ENCODE results near the gene TACC2. TPM values are rescaled to one million over a fixed set of nuclear protein-coding genes. Genes with fewer than 3 reads are reported as not detected.

TACC2 gene
- total and polyA plus RNA-seq, 8 donors: 29.0 to 102 (median 52.9) TPM

- intact Hi-C loops (cut with DNase I; ENCODE audit: low total_unique reads): no loop called here
- DNase-seq: no peak
Observed at GRCh38 chr10:122132331-122132755, 143.4 kb downstream of the TACC2 start.

GRCh38 chr10:122132882-122133565 lies 144.1 kb downstream of the TACC2 start:
- H3K4me3 ChIP-seq: no peak overlapping the region
- H3K27me3 ChIP-seq: no peaks in the 10 kb centered on the region
- peak overlapping the region in 1 of 5 donors; percentile 53 for H3K27ac ChIP-seq
- no peaks in the 10 kb centered on the region for H3K9me3 ChIP-seq
- TF ChIP-seq EP300 (IDR thresholded peaks at IDR 0.05) (no peak), CTCF (IDR thresholded peaks at IDR 0.05) (no peak), POLR2AphosphoS5 (IDR thresholded peaks at IDR 0.05) (no peak), POLR2A (IDR thresholded peaks at IDR 0.05) (no peak)
- no peak for DNase-seq
- intact Hi-C loops (cut with DNase I; ENCODE audit: low total_unique reads): no loop called here
- peaks cover 5 to 42% (median 29%) of the 10 kb centered on the region in 4 donors for H3K4me1 ChIP-seq
- H3K36me3 ChIP-seq: peaks cover 0 to 53% (median 39%) of the 10 kb centered on the region in 4 donors
- WGBS, 5 donors: 63 to 77% (median 71%) methylated on average over 12 of the region's 12 CpGs

More at GRCh38 chr10:122132331-122132755, 143.4 kb downstream of the TACC2 start:
- peak overlapping the region in 1 of 5 donors; percentile 53 for H3K27ac ChIP-seq
- H3K4me3 ChIP-seq: no peak overlapping the region
- no peak for TF ChIP-seq POLR2A (IDR thresholded peaks at IDR 0.05)
- no peak for TF ChIP-seq EP300 (IDR thresholded peaks at IDR 0.05)
- no peak for TF ChIP-seq POLR2AphosphoS5 (IDR thresholded peaks at IDR 0.05)
- TF ChIP-seq CTCF (IDR thresholded peaks at IDR 0.05): no peak
- no peaks in the 10 kb centered on the region for H3K27me3 ChIP-seq
- H3K9me3 ChIP-seq: no peaks in the 10 kb centered on the region
- 54 to 73% (median 67%) methylated on average over 15 of the region's 15 CpGs for WGBS, 5 donors
- H3K36me3 ChIP-seq: peaks cover 0 to 47% (median 34%) of the 10 kb centered on the region in 4 donors
- peaks cover 11 to 49% (median 35%) of the 10 kb centered on the region in 4 donors for H3K4me1 ChIP-seq

- Histone ChIP-seq H3K9me3 (no peaks in the 10 kb centered on the region), H3K27ac (no peak overlapping the region), H3K4me1 (peaks cover 12 to 50% (median 36%) of the 10 kb centered on the region in 4 donors), H3K36me3 (peaks cover 0 to 53% (median 41%) of the 10 kb centered on the region in 4 donors), H3K4me3 (no peak overlapping the region), H3K27me3 (no peaks in the 10 kb centered on the region)
- no peak for DNase-seq
- intact Hi-C loops (cut with DNase I; ENCODE audit: low total_unique reads): no loop called here
- TF ChIP-seq POLR2AphosphoS5 (IDR thresholded peaks at IDR 0.05): no peak
- 80 to 88% (median 81%) methylated on average over 12 to 13 of the region's 13 CpGs for WGBS, 5 donors
Observed at GRCh38 chr10:122135251-122136025, 146.5 kb downstream of the TACC2 start.

- no peak for TF ChIP-seq CTCF (IDR thresholded peaks at IDR 0.05)
- TF ChIP-seq EP300 (IDR thresholded peaks at IDR 0.05): no peak
- no peak for TF ChIP-seq POLR2A (IDR thresholded peaks at IDR 0.05)
- TF ChIP-seq POLR2AphosphoS5 (IDR thresholded peaks at IDR 0.05): no peak
- no peak for DNase-seq
- H3K4me3 ChIP-seq: no peak overlapping the region
- H3K4me1 ChIP-seq: peaks cover 39 to 60% (median 49%) of the 10 kb centered on the region in 4 donors
- H3K36me3 ChIP-seq: peaks cover 0 to 38% (median 30%) of the 10 kb centered on the region in 4 donors
- 68 to 77% (median 75%) methylated on average over 16 of the region's 16 CpGs for WGBS, 5 donors
- H3K27me3 ChIP-seq: no peaks in the 10 kb centered on the region
- H3K9me3 ChIP-seq: no peaks in the 10 kb centered on the region
- intact Hi-C loops (cut with DNase I; ENCODE audit: low total_unique reads): no loop called here
- peak overlapping the region in 3 of 5 donors; percentile 66 to 84 (median 81) for H3K27ac ChIP-seq
Observed at GRCh38 chr10:122138831-122139625, 150.1 kb downstream of the TACC2 start.
